ENCODE measurements around the gene CLCN2. TPM values are rescaled to one million over a fixed set of nuclear protein-coding genes. Genes with fewer than 3 reads are reported as not detected.
A peak's percentile ranks its signal among the peaks of the same experiment; 100 is the strongest.

CLCN2 gene
- total RNA-seq, 1 donor, result 4.3 TPM

GRCh38 chr3:184316792-184317191, 44.6 kb downstream of the CLCN2 start:
- Histone ChIP-seq H4K20me1 (ENCODE audit: insufficient read depth, low read length) (peaks cover 62% of the 10 kb centered on the region), H3K4me1 (ENCODE audit: insufficient read depth, low read length) (peaks cover 38% of the 10 kb centered on the region), H3K4me2 (ENCODE audit: insufficient read depth, low read length) (peak overlapping the region; percentile 98), H3K9me3 (ENCODE audit: low read depth, low read length) (no peaks in the 10 kb centered on the region), H3K4me3 (ENCODE audit: insufficient read depth, low read length) (peak overlapping the region; percentile 97), H3K36me3 (ENCODE audit: insufficient read depth, low read length) (peaks cover 45% of the 10 kb centered on the region), H3K27me3 (ENCODE audit: insufficient read depth, low read length) (no peaks in the 10 kb centered on the region), H2AFZ (ENCODE audit: low read length) (no peak overlapping the region), H3K27ac (ENCODE audit: low read depth, low read length) (peak overlapping the region; percentile 68), H3K79me2 (ENCODE audit: insufficient read depth, low read length) (peaks cover 65% of the 10 kb centered on the region)
- no peak for TF ChIP-seq CTCF (IDR thresholded peaks at IDR 0.05; ENCODE audit: extremely low read depth, low read depth, low read length)
- peak; percentile 85 for DNase-seq (ENCODE audit: insufficient read length, low spot score, missing footprints)

- peaks cover 57% of the 10 kb centered on the region for H3K79me2 ChIP-seq (ENCODE audit: insufficient read depth, low read length)
- DNase-seq (ENCODE audit: insufficient read length, low spot score, missing footprints), result peak; percentile 85
- H3K27me3 ChIP-seq (ENCODE audit: insufficient read depth, low read length), result no peaks in the 10 kb centered on the region
- no peaks in the 10 kb centered on the region for H3K9me3 ChIP-seq (ENCODE audit: low read depth, low read length)
- peaks cover 54% of the 10 kb centered on the region for H4K20me1 ChIP-seq (ENCODE audit: insufficient read depth, low read length)
- H3K4me3 ChIP-seq (ENCODE audit: insufficient read depth, low read length), result peak overlapping the region; percentile 97
- no peak overlapping the region for H2AFZ ChIP-seq (ENCODE audit: low read length)
- H3K36me3 ChIP-seq (ENCODE audit: insufficient read depth, low read length), result peaks cover 37% of the 10 kb centered on the region
- H3K4me2 ChIP-seq (ENCODE audit: insufficient read depth, low read length), result peak overlapping the region; percentile 98
- peak overlapping the region; percentile 68 for H3K27ac ChIP-seq (ENCODE audit: low read depth, low read length)
- H3K4me1 ChIP-seq (ENCODE audit: insufficient read depth, low read length), result peaks cover 38% of the 10 kb centered on the region
- TF ChIP-seq CTCF (IDR thresholded peaks at IDR 0.05; ENCODE audit: extremely low read depth, low read depth, low read length), result no peak
These were observed 45.3 kb downstream of the CLCN2 start for GRCh38 chr3:184315871-184316661.

- peaks cover 52% of the 10 kb centered on the region for H3K79me2 ChIP-seq (ENCODE audit: insufficient read depth, low read length)
- H4K20me1 ChIP-seq (ENCODE audit: insufficient read depth, low read length), result peaks cover 49% of the 10 kb centered on the region
- no peaks in the 10 kb centered on the region for H3K9me3 ChIP-seq (ENCODE audit: low read depth, low read length)
- no peak for TF ChIP-seq CTCF (IDR thresholded peaks at IDR 0.05; ENCODE audit: extremely low read depth, low read depth, low read length)
- H3K27ac ChIP-seq (ENCODE audit: low read depth, low read length), result peak overlapping the region; percentile 90
- H3K36me3 ChIP-seq (ENCODE audit: insufficient read depth, low read length), result peaks cover 32% of the 10 kb centered on the region
- peak overlapping the region; percentile 98 for H3K4me2 ChIP-seq (ENCODE audit: insufficient read depth, low read length)
- no peak overlapping the region for H2AFZ ChIP-seq (ENCODE audit: low read length)
- no peaks in the 10 kb centered on the region for H3K27me3 ChIP-seq (ENCODE audit: insufficient read depth, low read length)
- H3K4me1 ChIP-seq (ENCODE audit: insufficient read depth, low read length), result peaks cover 34% of the 10 kb centered on the region
- DNase-seq (ENCODE audit: insufficient read length, low spot score, missing footprints), result peak; percentile 71
- peak overlapping the region; percentile 97 for H3K4me3 ChIP-seq (ENCODE audit: insufficient read depth, low read length)
These were observed 45.9 kb downstream of the CLCN2 start for GRCh38 chr3:184315543-184315867.

- Histone ChIP-seq H3K9me3 (ENCODE audit: low read depth, low read length) (no peaks in the 10 kb centered on the region), H3K4me3 (ENCODE audit: insufficient read depth, low read length) (peak overlapping the region; percentile 97), H3K27ac (ENCODE audit: low read depth, low read length) (peak overlapping the region; percentile 90), H4K20me1 (ENCODE audit: insufficient read depth, low read length) (peaks cover 44% of the 10 kb centered on the region), H2AFZ (ENCODE audit: low read length) (no peak overlapping the region), H3K27me3 (ENCODE audit: insufficient read depth, low read length) (no peaks in the 10 kb centered on the region), H3K79me2 (ENCODE audit: insufficient read depth, low read length) (peaks cover 47% of the 10 kb centered on the region), H3K4me1 (ENCODE audit: insufficient read depth, low read length) (peaks cover 29% of the 10 kb centered on the region), H3K36me3 (ENCODE audit: insufficient read depth, low read length) (peaks cover 30% of the 10 kb centered on the region), H3K4me2 (ENCODE audit: insufficient read depth, low read length) (peak overlapping the region; percentile 98)
- peak; percentile 97 for DNase-seq (ENCODE audit: insufficient read length, low spot score, missing footprints)
- TF ChIP-seq CTCF (IDR thresholded peaks at IDR 0.05; ENCODE audit: extremely low read depth, low read depth, low read length), result no peak
These were observed 46.5 kb downstream of the CLCN2 start for GRCh38 chr3:184314700-184315542.

All from osteoblast (primary cell).